Esophagus muscularis mucosa (tissue), 4 donors: ENCODE measurements around the gene SETMAR.

Source experiments
- CTCF ChIP-seq, 3 experiments: fragments of 200-600 bp in 2 of 3; fragments of 450-650 bp in 1 of 3; sonication (generic) in 2 of 3; IDR thresholded peaks; one replicate each; pipeline ENCODE4 v1.5.1; 2017 to 2019; ENCODE audit warnings: antibody characterized with exemption in 3 of 3, mild to moderate bottlenecking in 2 of 3, moderate library complexity in 1 of 3
- EP300 ChIP-seq: sonication (generic); formaldehyde crosslinking; IDR thresholded peaks from one replicate; pipeline ENCODE4 v1.6.1; 2017; ENCODE audit warnings: antibody characterized with exemption
- POLR2A ChIP-seq: fragments of 450-650 bp; IDR thresholded peaks from one replicate; pipeline ENCODE4 v1.6.1; 2017; ENCODE audit warnings: antibody characterized with exemption, moderate library complexity, mild to moderate bottlenecking, low read depth
- POLR2AphosphoS5 ChIP-seq, 2 donors: sonication (generic); formaldehyde crosslinking; IDR thresholded peaks; one replicate each; pipeline ENCODE4 v1.6.1; 2017; ENCODE audit warnings: antibody characterized with exemption in 2 of 2

GRCh38 chr3:4350789-4351163 is 47.6 kb downstream of the SETMAR start:
- TF ChIP-seq POLR2A (no peak), CTCF (IDR thresholded peaks at IDR 0.05) (peak; percentile 68 to 81 (median 75)), POLR2AphosphoS5 (IDR thresholded peaks at IDR 0.05) (no peak), EP300 (no peak)
